Fibroblast of the aortic adventitia (primary cell): ENCODE results near the gene ZNF845. TPM values are rescaled to one million over a fixed set of nuclear protein-coding genes. Genes with fewer than 3 reads are reported as not detected.
"Not testable (repeated sequence)": the region's sequence is repeated elsewhere in the genome, so short reads cannot be mapped to it uniquely, and the experiment has no call there.

Experiments used
- DNase-seq: peaks from one replicate; pipeline ENCODE4 v3.0.0-alpha.2; 2010; ENCODE audit warnings: low read depth
- H3K4me3 ChIP-seq: 2 replicates; pipeline ENCODE4 v1.5.1; 2011; ENCODE audit warnings: low read depth, mild to moderate bottlenecking, control low read depth, low read length, moderate library complexity
- CTCF ChIP-seq: IDR thresholded peaks from 2 replicates; pipeline ENCODE4 v1.5.1; 2011; ENCODE audit warnings: mild to moderate bottlenecking, low read length, control low read depth, inconsistent platforms; ENCODE audit not compliant: insufficient read depth
- total RNA-seq: library from RNA; depleted of rRNA; stranded (reverse); fragments of >200 nt; gene quantifications from 2 replicates; pipeline ENCODE4 v1.2.3, GENCODE V29; 2012; ENCODE audit warnings: low replicate concordance

ZNF845 gene
- total RNA-seq, 1 donor = 10.2 TPM

- peak; percentile 92 for DNase-seq
- peak within 1 kb of the TSS; percentile 78 for H3K4me3 ChIP-seq
- peak; percentile 67 for TF ChIP-seq CTCF
These were observed 61.7 kb downstream of the ZNF845 start, which contains the start of gene ZNF765 for GRCh38 chr19:53394974-53395839. Gene ZNF765, plus strand, starts transcription at chr19:53395149. Its CDS starts 2,867 bp downstream, at chr19:53398016.

- DNase-seq = not testable (repeated sequence)
These were observed 62.4 kb downstream of the ZNF845 start for GRCh38 chr19:53395840-53396524.

DNA sequence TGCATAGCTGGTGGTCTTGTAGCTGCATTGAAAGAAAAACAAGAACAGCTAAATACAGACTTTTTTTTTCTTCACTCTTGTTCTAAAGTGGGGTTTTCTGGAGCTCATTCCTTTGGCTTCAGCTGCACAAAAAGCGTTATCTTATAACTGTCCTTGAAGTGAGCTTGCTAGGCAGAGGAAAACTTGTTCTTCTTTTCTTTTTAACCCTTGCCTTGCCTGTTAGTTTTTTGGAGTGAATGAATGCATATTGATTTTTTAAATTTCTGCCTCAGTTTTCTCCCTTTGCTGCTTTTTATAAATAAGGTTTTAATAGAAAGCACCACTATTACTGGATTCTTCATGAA, 62.9 kb downstream of the ZNF845 start:
- TF ChIP-seq CTCF = no peak
- DNase-seq = no peak
- peak overlapping the region; percentile 42 for H3K4me3 ChIP-seq

More at GRCh38 chr19:53395840-53396524, 62.4 kb downstream of the ZNF845 start:
- peak overlapping the region; percentile 78 for H3K4me3 ChIP-seq

DNA sequence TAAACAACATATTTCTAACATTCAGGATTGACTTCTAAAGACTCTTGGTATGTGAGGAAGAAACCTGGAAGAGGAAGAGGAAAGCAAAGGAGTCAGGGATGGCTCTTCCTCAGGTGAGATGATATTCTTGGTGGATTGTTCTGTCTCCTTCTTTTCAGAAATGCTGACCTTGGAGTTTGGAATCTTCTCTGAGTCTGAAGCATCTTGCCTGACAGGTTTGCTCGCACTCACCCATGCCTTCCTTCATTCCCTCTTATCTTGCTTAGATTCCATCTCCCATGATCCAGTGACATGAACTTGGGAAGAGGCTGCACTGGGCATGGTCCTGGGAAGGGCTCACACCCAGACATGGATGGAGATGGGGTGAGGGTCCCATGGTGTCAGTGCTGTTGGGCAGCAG, 64.4 kb downstream of the ZNF845 start:
- not testable (repeated sequence) for H3K4me3 ChIP-seq, DNase-seq

Other genes starting within 250 kb of the ZNF845 start
- gene ZNF160, start 230.3 kb upstream of the ZNF845 start, total RNA-seq = 32.4 and 46.3 TPM in 2 replicates
- 2.3 and 4.1 TPM in 2 replicates for gene ZNF415, start 200.8 kb upstream of the ZNF845 start, total RNA-seq
- 7.9 and 8.1 TPM in 2 replicates for gene ZNF347, start 174.7 kb upstream of the ZNF845 start, total RNA-seq
- 2.4 and 2.9 TPM in 2 replicates for gene ZNF665, start 140.4 kb upstream of the ZNF845 start, total RNA-seq
- 19.0 and 37.9 TPM in 2 replicates for gene ZNF677, start 78.9 kb upstream of the ZNF845 start, total RNA-seq
- gene VN1R2, start 75.5 kb upstream of the ZNF845 start, total RNA-seq = not detected in 2 replicates
- not detected in 2 replicates for gene VN1R4, start 66.0 kb upstream of the ZNF845 start, total RNA-seq
- 3.9 and 5.5 TPM in 2 replicates for gene ZNF525, start 32.0 kb downstream of the ZNF845 start, total RNA-seq
- gene ZNF765, start 61.4 kb downstream of the ZNF845 start, total RNA-seq = 3.9 and 11.5 TPM in 2 replicates
- gene ZNF761, start 98.2 kb downstream of the ZNF845 start, total RNA-seq = 10.8 and 11.5 TPM in 2 replicates
- gene ZNF813, start 134.0 kb downstream of the ZNF845 start, total RNA-seq = 2.5 and 4.0 TPM in 2 replicates
- 10.6 and 11.4 TPM in 2 replicates for gene ZNF331, start 204.4 kb downstream of the ZNF845 start, total RNA-seq